22Rv1 (cell line): ENCODE results near the gene ERICH6.

Experiments
- H3K27ac ChIP-seq: fragments of 450-650 bp; 2 replicates; pipeline ENCODE4 v1.5.1; 2017
- CTCF ChIP-seq: fragments of 450-650 bp; IDR thresholded peaks from 2 replicates; pipeline ENCODE4 v1.5.1; 2017; ENCODE audit warnings: mild to moderate bottlenecking
- ZFX ChIP-seq: fragments of 450-650 bp; IDR thresholded peaks from 2 replicates; pipeline ENCODE4 v1.6.1; 2017; ENCODE audit warnings: antibody characterized with exemption, borderline replicate concordance

Gene ERICH6

GRCh38 chr3:150640256-150640655 is 63.5 kb downstream of the ERICH6 start:
- TF ChIP-seq ZFX = no peak
- TF ChIP-seq CTCF = no peak
- H3K27ac ChIP-seq = no peak overlapping the region

- no peak overlapping the region for H3K27ac ChIP-seq
- TF ChIP-seq ZFX (no peak), CTCF (no peak)
These were observed 64.5 kb downstream of the ERICH6 start for GRCh38 chr3:150639262-150639661.

- no peak overlapping the region for H3K27ac ChIP-seq
- TF ChIP-seq ZFX = no peak
- no peak for TF ChIP-seq CTCF
These were observed 67.5 kb downstream of the ERICH6 start for GRCh38 chr3:150636258-150636657.

- no peak overlapping the region for H3K27ac ChIP-seq
- TF ChIP-seq ZFX (no peak), CTCF (no peak)
These were observed 68.2 kb downstream of the ERICH6 start for GRCh38 chr3:150635526-150635925.

GRCh38 chr3:150635076-150635475 is 68.6 kb downstream of the ERICH6 start:
- TF ChIP-seq CTCF (no peak), ZFX (no peak)
- no peak overlapping the region for H3K27ac ChIP-seq

- H3K27ac ChIP-seq = no peak overlapping the region
- TF ChIP-seq CTCF = no peak
- TF ChIP-seq ZFX = no peak
These were observed 72.1 kb downstream of the ERICH6 start for GRCh38 chr3:150631515-150632221.

- no peak overlapping the region for H3K27ac ChIP-seq
- TF ChIP-seq CTCF (no peak), ZFX (no peak)
These were observed 76.2 kb downstream of the ERICH6 start for GRCh38 chr3:150627557-150627956.
